Mesothelial cell of epicardium (in vitro differentiated cells): ENCODE results near the gene APEH. TPM values are rescaled to one million over a fixed set of nuclear protein-coding genes. Genes with fewer than 3 reads are reported as not detected.

ENCODE experiments used
- DNase-seq, 2 experiments: peaks; one replicate each; pipeline ENCODE4 v3.0.0; 2021; ENCODE audit warnings: low spot score in 2 of 2; ENCODE audit not compliant: unreplicated experiment in 2 of 2
- H3K27ac Mint-ChIP-seq: 2 replicates; pipeline ENCODE4 v1.8.0; 2021; ENCODE audit warnings: mixed read lengths
- H3K27me3 Mint-ChIP-seq: 2 replicates; pipeline ENCODE4 v1.8.0; 2021; ENCODE audit warnings: low read depth, mixed read lengths
- H3K36me3 Mint-ChIP-seq: 2 replicates; pipeline ENCODE4 v1.8.0; 2021; ENCODE audit warnings: mixed read lengths
- H3K4me1 Mint-ChIP-seq: 2 replicates; pipeline ENCODE4 v1.8.0; 2021; ENCODE audit warnings: mixed read lengths
- H3K4me3 Mint-ChIP-seq: 2 replicates; pipeline ENCODE4 v1.8.0; 2021; ENCODE audit warnings: mild to moderate bottlenecking, moderate library complexity, mixed read lengths
- H3K9me3 Mint-ChIP-seq: 2 replicates; pipeline ENCODE4 v1.8.0; 2021; ENCODE audit warnings: mixed read lengths
- CTCF ChIP-seq: fragments of 200-600 bp; sonication (generic); IDR thresholded peaks from one replicate; pipeline ENCODE4 v1.5.0; 2021; ENCODE audit warnings: antibody characterized with exemption; ENCODE audit not compliant: unreplicated experiment
- total RNA-seq: library from RNA; stranded (reverse); gene quantifications from 3 replicates; pipeline ENCODE4 v1.2.1, GENCODE V29; 2021

Gene APEH
- total RNA-seq: 111 to 118 TPM (median 115 TPM) in 3 replicates

GRCh38 chr3:49673715-49674496 is at the start of gene APEH:
TSS of gene APEH (plus strand) at chr3:49674351. CDS start at chr3:49674402, 51 bp downstream.
- H3K36me3 Mint-ChIP-seq: peaks cover 7% of the 10 kb centered on the region
- H3K27me3 Mint-ChIP-seq: no peaks in the 10 kb centered on the region
- peak; percentile 97 to 99 for DNase-seq
- H3K4me1 Mint-ChIP-seq: peaks cover 22% of the 10 kb centered on the region
- no peaks in the 10 kb centered on the region for H3K9me3 Mint-ChIP-seq
- TF ChIP-seq CTCF: no peak
- peak within 1 kb of the TSS; percentile 97 for H3K27ac Mint-ChIP-seq
- peak within 1 kb of the TSS; percentile 85 for H3K4me3 Mint-ChIP-seq

- Mint-ChIP-seq H3K4me1 (no peaks in the 10 kb centered on the region), H3K4me3 (no peak overlapping the region), H3K36me3 (no peaks in the 10 kb centered on the region), H3K9me3 (no peaks in the 10 kb centered on the region), H3K27ac (no peak overlapping the region), H3K27me3 (peaks cover 18% of the 10 kb centered on the region)
- no peak for TF ChIP-seq CTCF
- no peak for DNase-seq
Measured at GRCh38 chr3:49625071-49625470, 49.1 kb upstream of the APEH start.

GRCh38 chr3:49626101-49626581 is 48.0 kb upstream of the APEH start:
- Mint-ChIP-seq H3K27ac (no peak overlapping the region), H3K4me1 (no peaks in the 10 kb centered on the region), H3K9me3 (no peaks in the 10 kb centered on the region), H3K36me3 (no peaks in the 10 kb centered on the region), H3K4me3 (no peak overlapping the region), H3K27me3 (peaks cover 20% of the 10 kb centered on the region)
- no peak for DNase-seq
- TF ChIP-seq CTCF: no peak

GRCh38 chr3:49626796-49627195 is 47.4 kb upstream of the APEH start:
- Mint-ChIP-seq H3K9me3 (peaks cover 4% of the 10 kb centered on the region), H3K27me3 (peaks cover 17% of the 10 kb centered on the region), H3K36me3 (no peaks in the 10 kb centered on the region), H3K27ac (no peak overlapping the region), H3K4me3 (no peak overlapping the region), H3K4me1 (no peaks in the 10 kb centered on the region)
- TF ChIP-seq CTCF: no peak
- no peak for DNase-seq

GRCh38 chr3:49627634-49628033 is 46.5 kb upstream of the APEH start:
- TF ChIP-seq CTCF: no peak
- H3K27ac Mint-ChIP-seq: no peak overlapping the region
- no peak for DNase-seq
- H3K27me3 Mint-ChIP-seq: peaks cover 12% of the 10 kb centered on the region
- H3K4me1 Mint-ChIP-seq: no peaks in the 10 kb centered on the region
- no peaks in the 10 kb centered on the region for H3K36me3 Mint-ChIP-seq
- H3K4me3 Mint-ChIP-seq: no peak overlapping the region
- H3K9me3 Mint-ChIP-seq: peaks cover 7% of the 10 kb centered on the region
